Progenitor cell of endocrine pancreas (in vitro differentiated cells): ENCODE measurements around the gene DEFB129. TPM values are rescaled to one million over a fixed set of nuclear protein-coding genes. Genes with fewer than 3 reads are reported as not detected.
"Not testable (repeated sequence)": the region's sequence is repeated elsewhere in the genome, so short reads cannot be mapped to it uniquely, and the experiment has no call there.

Experiments
- DNase-seq: peaks from one replicate; pipeline ENCODE4 v3.0.0; 2021; ENCODE audit warnings: low spot score; ENCODE audit not compliant: unreplicated experiment
- H3K27ac Mint-ChIP-seq: 2 replicates; pipeline ENCODE4 v1.8.0; 2021; ENCODE audit warnings: mild to moderate bottlenecking, moderate library complexity, mixed read lengths
- H3K27me3 Mint-ChIP-seq: 2 replicates; pipeline ENCODE4 v1.8.0; 2021; ENCODE audit warnings: mixed read lengths
- H3K36me3 Mint-ChIP-seq: 2 replicates; pipeline ENCODE4 v1.8.0; 2022; ENCODE audit warnings: mixed read lengths; ENCODE audit not compliant: insufficient read depth
- H3K4me1 Mint-ChIP-seq: 2 replicates; pipeline ENCODE4 v1.8.0; 2021; ENCODE audit warnings: low read depth, mixed read lengths
- H3K4me3 Mint-ChIP-seq: 2 replicates; pipeline ENCODE4 v1.8.0; 2021; ENCODE audit warnings: low read depth, mild to moderate bottlenecking, moderate library complexity, mixed read lengths
- H3K9me3 Mint-ChIP-seq: 2 replicates; pipeline ENCODE4 v1.8.0; 2021; ENCODE audit warnings: low read depth, mixed read lengths
- CTCF ChIP-seq: fragments of 200-600 bp; sonication (generic); IDR thresholded peaks from one replicate; pipeline ENCODE4 v1.5.0; 2021; ENCODE audit warnings: antibody characterized with exemption, mild to moderate bottlenecking; ENCODE audit not compliant: unreplicated experiment
- total RNA-seq: library from RNA; stranded (reverse); gene quantifications from 2 replicates; pipeline ENCODE4 v1.2.1, GENCODE V29; 2021

Gene DEFB129
- total RNA-seq, 1 donor from 2014 or later = not detected

- DNase-seq = no peak
- Mint-ChIP-seq H3K9me3 (no peaks in the 10 kb centered on the region), H3K27me3 (peaks cover 5% of the 10 kb centered on the region), H3K4me3 (no peak overlapping the region), H3K4me1 (no peaks in the 10 kb centered on the region), H3K36me3 (no peaks in the 10 kb centered on the region), H3K27ac (no peak overlapping the region)
- no peak for TF ChIP-seq CTCF
Observed at GRCh38 chr20:252801-253200, 25.7 kb downstream of the DEFB129 start.

GRCh38 chr20:253447-253846 lies 26.4 kb downstream of the DEFB129 start:
- not testable (repeated sequence) for H3K4me3 Mint-ChIP-seq, DNase-seq, H3K27me3 Mint-ChIP-seq, H3K36me3 Mint-ChIP-seq, H3K27ac Mint-ChIP-seq, H3K4me1 Mint-ChIP-seq, H3K9me3 Mint-ChIP-seq

GRCh38 chr20:257419-257818 lies 30.4 kb downstream of the DEFB129 start, which contains the start of gene DEFB132:
Gene DEFB132 (plus strand): TSS chr20:257724. CDS start chr20:257779, 55 bp downstream.
- Mint-ChIP-seq H3K36me3 (no peaks in the 10 kb centered on the region), H3K9me3 (no peaks in the 10 kb centered on the region), H3K27me3 (peaks cover 23% of the 10 kb centered on the region), H3K27ac (no peak within 1 kb of the TSS), H3K4me1 (no peaks in the 10 kb centered on the region), H3K4me3 (no peak within 1 kb of the TSS)
- TF ChIP-seq CTCF = no peak
- no peak for DNase-seq

- H3K4me1 Mint-ChIP-seq = no peaks in the 10 kb centered on the region
- H3K4me3 Mint-ChIP-seq = no peak overlapping the region
- H3K27ac Mint-ChIP-seq = no peak overlapping the region
- H3K9me3 Mint-ChIP-seq = no peaks in the 10 kb centered on the region
- peaks cover 30% of the 10 kb centered on the region for H3K27me3 Mint-ChIP-seq
- TF ChIP-seq CTCF = no peak
- no peaks in the 10 kb centered on the region for H3K36me3 Mint-ChIP-seq
- no peak for DNase-seq
Observed at GRCh38 chr20:258269-258858, 31.3 kb downstream of the DEFB129 start.

GRCh38 chr20:258963-259362 lies 31.9 kb downstream of the DEFB129 start:
- Mint-ChIP-seq H3K4me1 (no peaks in the 10 kb centered on the region), H3K36me3 (no peaks in the 10 kb centered on the region), H3K9me3 (no peaks in the 10 kb centered on the region), H3K4me3 (no peak overlapping the region), H3K27me3 (peaks cover 30% of the 10 kb centered on the region), H3K27ac (no peak overlapping the region)
- no peak for TF ChIP-seq CTCF
- DNase-seq = no peak

- no peak overlapping the region for H3K27ac Mint-ChIP-seq
- no peaks in the 10 kb centered on the region for H3K36me3 Mint-ChIP-seq
- H3K4me1 Mint-ChIP-seq = no peaks in the 10 kb centered on the region
- H3K27me3 Mint-ChIP-seq = peaks cover 30% of the 10 kb centered on the region
- no peak overlapping the region for H3K4me3 Mint-ChIP-seq
- no peak for TF ChIP-seq CTCF
- no peak for DNase-seq
- H3K9me3 Mint-ChIP-seq = no peaks in the 10 kb centered on the region
Observed at GRCh38 chr20:259981-260380, 32.9 kb downstream of the DEFB129 start.
